ENCODE data around the gene CACNG6. TPM values are rescaled to one million over a fixed set of nuclear protein-coding genes. Genes with fewer than 3 reads are reported as not detected.
A peak's percentile ranks its signal among the peaks of the same experiment; 100 is the strongest.

Gene CACNG6
- total RNA-seq, 1 donor: 0.36 TPM

GRCh38 chr19:53951436-53951835 is 40.0 kb upstream of the CACNG6 start:
- Histone ChIP-seq H3K9me3 (ENCODE audit: low read depth, low read length) (no peaks in the 10 kb centered on the region), H4K20me1 (ENCODE audit: insufficient read depth, low read length) (no peaks in the 10 kb centered on the region), H3K36me3 (ENCODE audit: insufficient read depth, low read length) (no peaks in the 10 kb centered on the region), H3K27me3 (ENCODE audit: insufficient read depth, low read length) (peaks cover 5% of the 10 kb centered on the region), H3K4me2 (ENCODE audit: insufficient read depth, low read length) (no peak overlapping the region), H3K4me3 (ENCODE audit: insufficient read depth, low read length) (no peak overlapping the region), H3K27ac (ENCODE audit: low read depth, low read length) (no peak overlapping the region), H3K4me1 (ENCODE audit: insufficient read depth, low read length) (no peaks in the 10 kb centered on the region), H3K79me2 (ENCODE audit: insufficient read depth, low read length) (no peaks in the 10 kb centered on the region), H2AFZ (ENCODE audit: low read length) (no peak overlapping the region)
- DNase-seq (ENCODE audit: insufficient read length, low spot score, missing footprints): no peak
- TF ChIP-seq CTCF (IDR thresholded peaks at IDR 0.05; ENCODE audit: extremely low read depth, low read depth, low read length): no peak

- no peaks in the 10 kb centered on the region for H3K4me1 ChIP-seq (ENCODE audit: insufficient read depth, low read length)
- no peaks in the 10 kb centered on the region for H3K36me3 ChIP-seq (ENCODE audit: insufficient read depth, low read length)
- peaks cover 8% of the 10 kb centered on the region for H3K27me3 ChIP-seq (ENCODE audit: insufficient read depth, low read length)
- H3K4me3 ChIP-seq (ENCODE audit: insufficient read depth, low read length): no peak overlapping the region
- DNase-seq (ENCODE audit: insufficient read length, low spot score, missing footprints): peak; percentile 52
- H4K20me1 ChIP-seq (ENCODE audit: insufficient read depth, low read length): no peaks in the 10 kb centered on the region
- no peak overlapping the region for H3K27ac ChIP-seq (ENCODE audit: low read depth, low read length)
- no peak overlapping the region for H3K4me2 ChIP-seq (ENCODE audit: insufficient read depth, low read length)
- TF ChIP-seq CTCF (IDR thresholded peaks at IDR 0.05; ENCODE audit: extremely low read depth, low read depth, low read length): no peak
- H3K9me3 ChIP-seq (ENCODE audit: low read depth, low read length): no peaks in the 10 kb centered on the region
- H3K79me2 ChIP-seq (ENCODE audit: insufficient read depth, low read length): no peaks in the 10 kb centered on the region
- H2AFZ ChIP-seq (ENCODE audit: low read length): no peak overlapping the region
Measured at GRCh38 chr19:53951947-53952346, 39.5 kb upstream of the CACNG6 start.

GRCh38 chr19:53953383-53953782 is 38.1 kb upstream of the CACNG6 start:
- Histone ChIP-seq H4K20me1 (ENCODE audit: insufficient read depth, low read length) (no peaks in the 10 kb centered on the region), H3K36me3 (ENCODE audit: insufficient read depth, low read length) (no peaks in the 10 kb centered on the region), H3K4me3 (ENCODE audit: insufficient read depth, low read length) (no peak overlapping the region), H3K79me2 (ENCODE audit: insufficient read depth, low read length) (no peaks in the 10 kb centered on the region), H3K4me1 (ENCODE audit: insufficient read depth, low read length) (no peaks in the 10 kb centered on the region), H3K27ac (ENCODE audit: low read depth, low read length) (no peak overlapping the region), H3K27me3 (ENCODE audit: insufficient read depth, low read length) (peaks cover 22% of the 10 kb centered on the region), H2AFZ (ENCODE audit: low read length) (no peak overlapping the region), H3K4me2 (ENCODE audit: insufficient read depth, low read length) (no peak overlapping the region), H3K9me3 (ENCODE audit: low read depth, low read length) (no peaks in the 10 kb centered on the region)
- no peak for TF ChIP-seq CTCF (IDR thresholded peaks at IDR 0.05; ENCODE audit: extremely low read depth, low read depth, low read length)
- peak; percentile 69 for DNase-seq (ENCODE audit: insufficient read length, low spot score, missing footprints)

GRCh38 chr19:53957448-53958167 is 33.8 kb upstream of the CACNG6 start:
- Histone ChIP-seq H3K36me3 (ENCODE audit: insufficient read depth, low read length) (no peaks in the 10 kb centered on the region), H3K27me3 (ENCODE audit: insufficient read depth, low read length) (peaks cover 55% of the 10 kb centered on the region), H3K4me2 (ENCODE audit: insufficient read depth, low read length) (no peak overlapping the region)

More at GRCh38 chr19:53957448-53958167, 33.8 kb upstream of the CACNG6 start:
- H3K4me1 ChIP-seq (ENCODE audit: insufficient read depth, low read length): no peaks in the 10 kb centered on the region
- no peak for TF ChIP-seq CTCF (IDR thresholded peaks at IDR 0.05; ENCODE audit: extremely low read depth, low read depth, low read length)
- no peaks in the 10 kb centered on the region for H3K79me2 ChIP-seq (ENCODE audit: insufficient read depth, low read length)
- peak; percentile 62 for DNase-seq (ENCODE audit: insufficient read length, low spot score, missing footprints)
- no peaks in the 10 kb centered on the region for H4K20me1 ChIP-seq (ENCODE audit: insufficient read depth, low read length)
- no peaks in the 10 kb centered on the region for H3K9me3 ChIP-seq (ENCODE audit: low read depth, low read length)
- no peak overlapping the region for H3K4me3 ChIP-seq (ENCODE audit: insufficient read depth, low read length)
- no peak overlapping the region for H3K27ac ChIP-seq (ENCODE audit: low read depth, low read length)
- no peak overlapping the region for H2AFZ ChIP-seq (ENCODE audit: low read length)
